Measurements from ENCODE around the gene TMIE. TPM values are rescaled to one million over a fixed set of nuclear protein-coding genes. Genes with fewer than 3 reads are reported as not detected.
"Not testable (repeated sequence)": the region's sequence is repeated elsewhere in the genome, so short reads cannot be mapped to it uniquely, and the experiment has no call there.

The TMIE gene
- total RNA-seq, 1 donor from 2014 or later, result 0.51 TPM

- intact Hi-C loops (cut with DNase I), result no loop called here
- peak; percentile 36 for DNase-seq (ENCODE audit: low spot score)
Measured at GRCh38 chr3:46737329-46737731, 36.1 kb downstream of the TMIE start.

DNA sequence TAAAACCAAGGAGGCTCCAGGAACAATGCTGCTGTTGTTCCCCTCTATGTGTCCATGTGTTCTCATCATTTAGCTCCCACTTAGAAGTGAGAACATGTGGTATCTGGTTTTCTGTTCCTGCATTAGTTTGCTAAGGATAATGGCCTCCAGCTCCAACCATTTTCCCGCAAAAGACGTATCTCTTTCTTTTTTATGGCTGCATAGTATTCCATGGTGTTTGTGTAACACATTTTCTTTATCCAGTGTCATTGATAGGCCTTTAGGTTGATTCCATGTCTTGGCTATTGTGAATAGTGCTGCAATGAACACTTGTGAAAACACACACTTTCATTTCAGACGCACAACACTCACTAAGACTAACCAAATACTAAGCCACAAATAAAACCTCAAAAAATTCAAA is 38.4 kb downstream of the TMIE start:
- DNase-seq (ENCODE audit: low spot score); intact Hi-C loops (cut with DNase I): not testable (repeated sequence)

- intact Hi-C loops (cut with DNase I), result no loop called here
- DNase-seq (ENCODE audit: low spot score), result no peak
Measured at GRCh38 chr3:46742992-46743585, 41.9 kb downstream of the TMIE start.

GRCh38 chr3:46746711-46747110 is 45.5 kb downstream of the TMIE start:
- intact Hi-C loops (cut with DNase I), result no loop called here
- DNase-seq (ENCODE audit: low spot score), result no peak

- intact Hi-C loops (cut with DNase I), result no loop called here
- no peak for DNase-seq (ENCODE audit: low spot score)
Measured at GRCh38 chr3:46748170-46748569, 47.0 kb downstream of the TMIE start.

DNA sequence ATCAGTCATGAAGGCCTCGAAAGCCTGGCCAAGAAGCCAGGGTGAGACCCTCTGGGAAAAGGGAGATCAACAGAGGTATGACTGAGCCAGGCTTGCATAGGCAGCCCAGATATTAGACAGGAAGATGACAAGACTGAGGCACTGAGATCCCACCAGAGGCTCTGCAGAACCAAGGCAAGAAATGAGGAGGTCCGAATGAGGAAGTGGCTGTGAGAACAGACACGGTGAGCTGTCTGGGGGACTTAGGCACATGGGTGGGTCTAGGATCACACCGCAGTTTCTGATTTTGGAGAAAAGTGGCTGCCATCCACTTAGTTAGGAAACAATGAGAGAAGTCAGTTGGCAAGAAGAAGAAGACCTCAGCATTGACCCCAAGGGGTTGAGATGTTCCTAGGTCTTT is 47.9 kb downstream of the TMIE start:
- DNase-seq (ENCODE audit: low spot score), result no peak
- intact Hi-C loops (cut with DNase I), result no loop called here

GRCh38 chr3:46750555-46751038 is 49.4 kb downstream of the TMIE start:
- intact Hi-C loops (cut with DNase I), result no loop called here
- DNase-seq (ENCODE audit: low spot score), result no peak

DNA sequence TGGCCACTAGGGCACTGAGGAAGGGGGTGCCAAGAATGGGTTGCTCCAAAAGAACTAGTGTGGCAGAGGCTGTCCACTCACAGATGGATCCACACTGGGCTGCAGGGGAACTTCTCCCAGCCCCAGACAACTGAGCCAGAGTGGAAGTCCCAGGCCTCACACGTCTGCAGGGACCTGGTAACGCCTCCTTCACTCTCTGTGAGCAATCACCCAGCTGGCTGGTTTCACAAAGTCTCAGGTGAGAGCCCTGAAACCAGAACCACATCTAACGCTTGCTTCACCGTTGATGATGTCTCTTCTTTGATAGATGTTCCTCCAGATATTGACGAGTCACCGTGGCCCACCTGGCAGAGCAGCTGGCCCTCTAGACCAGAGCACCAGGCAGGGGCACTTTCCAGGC is 51.9 kb downstream of the TMIE start:
- intact Hi-C loops (cut with DNase I); DNase-seq (ENCODE audit: low spot score): not testable (repeated sequence)

GRCh38 chr3:46755646-46756045 is 54.5 kb downstream of the TMIE start:
- intact Hi-C loops (cut with DNase I), result no loop called here
- no peak for DNase-seq (ENCODE audit: low spot score)

GRCh38 chr3:46756642-46757041 is 55.5 kb downstream of the TMIE start:
- intact Hi-C loops (cut with DNase I), result no loop called here

GRCh38 chr3:46759239-46760167 is 58.3 kb downstream of the TMIE start:
- intact Hi-C loops (cut with DNase I), result no loop called here

More at GRCh38 chr3:46756642-46757041, 55.5 kb downstream of the TMIE start:
- no peak for DNase-seq (ENCODE audit: low spot score)

More at GRCh38 chr3:46759239-46760167, 58.3 kb downstream of the TMIE start:
- no peak for DNase-seq (ENCODE audit: low spot score)

Other genes starting within 250 kb of the TMIE start
- 5.4 TPM for gene LTF, start 236.5 kb upstream of the TMIE start, total RNA-seq
- gene RTP3, start 203.4 kb upstream of the TMIE start, total RNA-seq, result not detected
- gene LRRC2, start 135.1 kb upstream of the TMIE start, total RNA-seq, result 70.6 TPM
- not detected for gene FAM240A, start 88.9 kb upstream of the TMIE start, total RNA-seq
- 32.5 TPM for gene ALS2CL, start 7.7 kb upstream of the TMIE start, total RNA-seq
- 0.78 TPM for gene PRSS50, start 16.5 kb downstream of the TMIE start, total RNA-seq
- gene MYL3, start 162.1 kb downstream of the TMIE start, total RNA-seq, result 3,804 TPM
- gene PTH1R, start 176.3 kb downstream of the TMIE start, total RNA-seq, result 5.4 TPM